Inferior parietal cortex (tissue), 1 donor: ENCODE data around the gene CCDC174.

Source experiments
- DNase-seq: peaks from one replicate; pipeline ENCODE4 v3.0.0-alpha.2; 2016; ENCODE audit errors: extremely low spot score

CCDC174 gene

GRCh38 chr3:14701676-14702075 lies 50.1 kb downstream of the CCDC174 start:
- no peak for DNase-seq

- DNase-seq: no peak
Measured at GRCh38 chr3:14703128-14703750, 51.7 kb downstream of the CCDC174 start.

GRCh38 chr3:14703791-14704190 lies 52.2 kb downstream of the CCDC174 start:
- DNase-seq: no peak

GRCh38 chr3:14706096-14706495 lies 54.5 kb downstream of the CCDC174 start:
- no peak for DNase-seq

GRCh38 chr3:14716591-14716990 lies 65.0 kb downstream of the CCDC174 start:
- no peak for DNase-seq

GRCh38 chr3:14717307-14717706 lies 65.7 kb downstream of the CCDC174 start:
- DNase-seq: no peak

GRCh38 chr3:14718539-14718938 lies 67.0 kb downstream of the CCDC174 start:
- no peak for DNase-seq

GRCh38 chr3:14719006-14719405 lies 67.4 kb downstream of the CCDC174 start:
- DNase-seq: no peak

GRCh38 chr3:14721126-14721864 lies 69.7 kb downstream of the CCDC174 start:
- no peak for DNase-seq
